NK-92 (cell line): ENCODE data around the gene NRP1.

Experiments
- DNase-seq: peaks from one replicate; lab custom pipeline; 2025; ENCODE audit not compliant: unreplicated experiment; lab: John Stamatoyannopoulos, UW

The NRP1 gene

GRCh38 chr10:33267708-33268107, 66.8 kb downstream of the NRP1 start:
- DNase-seq = no peak

GRCh38 chr10:33265621-33266020, 68.8 kb downstream of the NRP1 start:
- DNase-seq = no peak

- no peak for DNase-seq
Observed at GRCh38 chr10:33263453-33263852, 71.0 kb downstream of the NRP1 start.

- DNase-seq = no peak
Observed at GRCh38 chr10:33262871-33263270, 71.6 kb downstream of the NRP1 start.

GRCh38 chr10:33260403-33261149, 73.9 kb downstream of the NRP1 start:
- no peak for DNase-seq

- no peak for DNase-seq
Observed at GRCh38 chr10:33258967-33259366, 75.5 kb downstream of the NRP1 start.

- no peak for DNase-seq
Observed at GRCh38 chr10:33257439-33258080, 76.9 kb downstream of the NRP1 start.

- no peak for DNase-seq
Observed at GRCh38 chr10:33256458-33256857, 78.0 kb downstream of the NRP1 start.

GRCh38 chr10:33254556-33255160, 79.8 kb downstream of the NRP1 start:
- no peak for DNase-seq

- no peak for DNase-seq
Observed at GRCh38 chr10:33253411-33253810, 81.1 kb downstream of the NRP1 start.

GRCh38 chr10:33252794-33253203, 81.7 kb downstream of the NRP1 start:
- DNase-seq = no peak

- DNase-seq = no peak
Observed at GRCh38 chr10:33252324-33252723, 82.1 kb downstream of the NRP1 start.

- no peak for DNase-seq
Observed at GRCh38 chr10:33249659-33250345, 84.7 kb downstream of the NRP1 start.

- DNase-seq = no peak
Observed at GRCh38 chr10:33249137-33249536, 85.3 kb downstream of the NRP1 start.

GRCh38 chr10:33248638-33249037, 85.8 kb downstream of the NRP1 start:
- no peak for DNase-seq

GRCh38 chr10:33247221-33247922, 87.1 kb downstream of the NRP1 start:
- no peak for DNase-seq

- DNase-seq = no peak
Observed at GRCh38 chr10:33245343-33245742, 89.1 kb downstream of the NRP1 start.

- no peak for DNase-seq
Observed at GRCh38 chr10:33244354-33244967, 90.0 kb downstream of the NRP1 start.

GRCh38 chr10:33243703-33244102, 90.8 kb downstream of the NRP1 start:
- DNase-seq = no peak

GRCh38 chr10:33242931-33243330, 91.5 kb downstream of the NRP1 start:
- DNase-seq = no peak

GRCh38 chr10:33241351-33241750, 93.1 kb downstream of the NRP1 start:
- no peak for DNase-seq
